Measurements from ENCODE around the gene GPR45.

The GPR45 gene

GRCh38 chr2:105220604-105221003 is 20.9 kb upstream of the GPR45 start:
- Histone ChIP-seq H3K4me3 (ENCODE audit: low read length) (no peak overlapping the region), H2AFZ (ENCODE audit: low read length) (no peak overlapping the region), H3K27me3 (replicated peaks; ENCODE audit: insufficient read depth, low read length) (no peaks in the 10 kb centered on the region), H3K9me3 (replicated peaks; ENCODE audit: insufficient read depth, low read length) (no peaks in the 10 kb centered on the region), H3K9me2 (replicated peaks; ENCODE audit: insufficient read depth, low read length) (no peaks in the 10 kb centered on the region), H3K4me1 (ENCODE audit: low read length) (no peaks in the 10 kb centered on the region), H3K27ac (ENCODE audit: low read length) (no peak overlapping the region), H3K36me3 (replicated peaks; ENCODE audit: insufficient read depth, low read length) (no peaks in the 10 kb centered on the region), H3K4me2 (ENCODE audit: low read depth, low read length) (no peak overlapping the region), H3F3A (ENCODE audit: insufficient read depth, low read length) (no peaks in the 10 kb centered on the region), H4K20me1 (ENCODE audit: insufficient read depth, low read length) (no peaks in the 10 kb centered on the region), H3K79me2 (ENCODE audit: low read length) (no peaks in the 10 kb centered on the region), H3K9ac (ENCODE audit: low read length) (no peak overlapping the region)
- no peak for DNase-seq
- TF ChIP-seq EZH2phosphoT487 (IDR thresholded peaks at IDR 0.05; ENCODE audit: low read length) (no peak), EZH2 (optimal IDR thresholded peaks at IDR 0.05; ENCODE audit: low read depth, low read length) (no peak), CTCF (IDR thresholded peaks at IDR 0.05; ENCODE audit: low read length) (no peak)

GRCh38 chr2:105224444-105224843 is 17.1 kb upstream of the GPR45 start:
- Histone ChIP-seq H3K79me2 (ENCODE audit: low read length) (no peaks in the 10 kb centered on the region), H3K4me1 (ENCODE audit: low read length) (no peaks in the 10 kb centered on the region), H4K20me1 (ENCODE audit: insufficient read depth, low read length) (no peaks in the 10 kb centered on the region), H2AFZ (ENCODE audit: low read length) (no peak overlapping the region), H3K27ac (ENCODE audit: low read length) (no peak overlapping the region), H3K9me3 (replicated peaks; ENCODE audit: insufficient read depth, low read length) (no peaks in the 10 kb centered on the region), H3K27me3 (replicated peaks; ENCODE audit: insufficient read depth, low read length) (no peaks in the 10 kb centered on the region), H3F3A (ENCODE audit: insufficient read depth, low read length) (no peaks in the 10 kb centered on the region), H3K9ac (ENCODE audit: low read length) (no peak overlapping the region), H3K4me3 (ENCODE audit: low read length) (no peak overlapping the region), H3K9me2 (replicated peaks; ENCODE audit: insufficient read depth, low read length) (no peaks in the 10 kb centered on the region), H3K4me2 (ENCODE audit: low read depth, low read length) (no peak overlapping the region), H3K36me3 (replicated peaks; ENCODE audit: insufficient read depth, low read length) (no peaks in the 10 kb centered on the region)
- no peak for TF ChIP-seq EZH2phosphoT487 (IDR thresholded peaks at IDR 0.05; ENCODE audit: low read length)
- TF ChIP-seq EZH2 (optimal IDR thresholded peaks at IDR 0.05; ENCODE audit: low read depth, low read length), result no peak
- no peak for TF ChIP-seq CTCF (IDR thresholded peaks at IDR 0.05; ENCODE audit: low read length)
- DNase-seq, result no peak

- no peak for TF ChIP-seq EZH2 (optimal IDR thresholded peaks at IDR 0.05; ENCODE audit: low read depth, low read length)
- no peak for TF ChIP-seq CTCF (IDR thresholded peaks at IDR 0.05; ENCODE audit: low read length)
- no peak for TF ChIP-seq EZH2phosphoT487 (IDR thresholded peaks at IDR 0.05; ENCODE audit: low read length)
- no peaks in the 10 kb centered on the region for H3F3A ChIP-seq (ENCODE audit: insufficient read depth, low read length)
- no peak overlapping the region for H3K27ac ChIP-seq (ENCODE audit: low read length)
- H3K9me3 ChIP-seq (replicated peaks; ENCODE audit: insufficient read depth, low read length), result no peaks in the 10 kb centered on the region
- no peaks in the 10 kb centered on the region for H4K20me1 ChIP-seq (ENCODE audit: insufficient read depth, low read length)
- DNase-seq, result no peak
- H3K9me2 ChIP-seq (replicated peaks; ENCODE audit: insufficient read depth, low read length), result no peaks in the 10 kb centered on the region
- H3K4me3 ChIP-seq (ENCODE audit: low read length), result no peak overlapping the region
- no peak overlapping the region for H3K4me2 ChIP-seq (ENCODE audit: low read depth, low read length)
- H3K27me3 ChIP-seq (replicated peaks; ENCODE audit: insufficient read depth, low read length), result no peaks in the 10 kb centered on the region
- H3K4me1 ChIP-seq (ENCODE audit: low read length), result no peaks in the 10 kb centered on the region
- no peaks in the 10 kb centered on the region for H3K79me2 ChIP-seq (ENCODE audit: low read length)
- H2AFZ ChIP-seq (ENCODE audit: low read length), result no peak overlapping the region
- H3K36me3 ChIP-seq (replicated peaks; ENCODE audit: insufficient read depth, low read length), result no peaks in the 10 kb centered on the region
- H3K9ac ChIP-seq (ENCODE audit: low read length), result no peak overlapping the region
Measured at GRCh38 chr2:105231232-105231619, 10.3 kb upstream of the GPR45 start.
